Stimulated activated CD8-positive, alpha-beta memory T cell treated with anti-CD3 and anti-CD28 coated beads, Interleukin-7, amount 100 ng/mL, for 48 hours (primary cell): ENCODE results near the gene NEURL1.

Experiments
- DNase-seq, 2 donors: peaks; one replicate each; pipeline ENCODE4 v3.0.0-alpha.2; 2020; ENCODE audit warnings: low read depth in 1 of 2; ENCODE audit errors: extremely low read depth in 1 of 2

NEURL1 gene

GRCh38 chr10:103545366-103545765, 51.9 kb downstream of the NEURL1 start:
- no peak for DNase-seq

- DNase-seq, result no peak
Observed at GRCh38 chr10:103545771-103546281, 52.3 kb downstream of the NEURL1 start.

DNA sequence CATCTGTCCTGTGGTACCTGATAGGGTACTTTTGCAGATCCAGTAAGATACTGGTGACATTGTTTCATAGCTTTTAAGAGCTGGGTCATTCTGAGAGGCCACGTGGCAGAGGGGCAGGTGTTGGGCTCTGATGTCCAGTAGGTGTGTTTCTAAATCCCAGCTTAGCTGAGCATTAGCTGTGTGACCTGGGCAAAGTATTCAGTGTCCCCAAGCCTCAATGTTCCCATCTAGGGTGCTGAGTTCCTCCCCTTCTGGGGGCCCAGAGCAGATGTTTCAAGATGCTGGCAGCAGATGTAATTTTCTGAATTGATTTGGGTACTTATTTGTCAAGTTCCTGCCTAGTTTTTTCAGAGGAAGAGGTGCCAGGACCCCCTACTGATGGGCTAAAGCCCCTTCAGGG, 52.9 kb downstream of the NEURL1 start:
- no peak for DNase-seq

GRCh38 chr10:103547391-103547946, 54.0 kb downstream of the NEURL1 start:
- DNase-seq, result no peak

DNA sequence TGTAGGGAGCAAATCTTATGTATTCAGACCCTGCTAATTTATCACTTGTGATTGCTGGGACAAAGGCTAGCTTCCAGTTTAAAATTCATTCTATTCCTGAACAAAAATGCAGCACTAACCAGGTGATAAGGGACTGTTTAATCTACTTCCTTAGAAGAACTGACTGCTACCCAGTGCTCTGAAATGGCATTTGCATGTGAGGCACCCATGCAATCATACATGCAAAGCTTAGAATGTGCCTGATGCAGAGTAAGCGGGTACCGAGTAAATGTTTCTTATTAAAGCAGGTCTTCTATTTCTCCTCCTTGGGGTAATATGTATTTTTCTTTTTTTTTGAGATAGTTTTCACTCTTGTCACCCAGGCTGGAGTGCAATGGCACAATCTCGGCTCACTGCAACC, 54.5 kb downstream of the NEURL1 start:
- no peak for DNase-seq

- DNase-seq, result no peak
Observed at GRCh38 chr10:103548581-103549348, 55.3 kb downstream of the NEURL1 start.

GRCh38 chr10:103549349-103549685, 55.8 kb downstream of the NEURL1 start:
- DNase-seq, result no peak

DNA sequence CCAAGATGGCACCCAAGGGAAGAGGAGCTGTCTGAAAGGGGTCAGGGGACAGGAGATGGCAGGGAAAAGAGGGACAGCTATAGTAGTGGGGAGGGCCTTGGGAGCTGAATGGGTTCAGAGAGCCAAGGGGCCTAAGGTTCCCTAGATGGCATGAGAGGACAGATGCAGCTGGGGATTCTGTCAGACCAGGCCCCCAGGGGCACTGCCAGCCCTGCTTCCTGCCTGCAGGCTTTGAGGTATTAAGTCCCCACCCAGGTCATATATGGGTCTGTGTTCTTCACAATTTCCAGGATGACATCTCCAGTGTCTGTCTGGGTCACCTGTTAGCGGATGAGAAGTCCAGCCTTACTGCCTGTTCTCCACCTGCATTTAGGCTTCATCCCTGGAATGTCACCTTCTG, 56.7 kb downstream of the NEURL1 start:
- DNase-seq, result no peak

DNA sequence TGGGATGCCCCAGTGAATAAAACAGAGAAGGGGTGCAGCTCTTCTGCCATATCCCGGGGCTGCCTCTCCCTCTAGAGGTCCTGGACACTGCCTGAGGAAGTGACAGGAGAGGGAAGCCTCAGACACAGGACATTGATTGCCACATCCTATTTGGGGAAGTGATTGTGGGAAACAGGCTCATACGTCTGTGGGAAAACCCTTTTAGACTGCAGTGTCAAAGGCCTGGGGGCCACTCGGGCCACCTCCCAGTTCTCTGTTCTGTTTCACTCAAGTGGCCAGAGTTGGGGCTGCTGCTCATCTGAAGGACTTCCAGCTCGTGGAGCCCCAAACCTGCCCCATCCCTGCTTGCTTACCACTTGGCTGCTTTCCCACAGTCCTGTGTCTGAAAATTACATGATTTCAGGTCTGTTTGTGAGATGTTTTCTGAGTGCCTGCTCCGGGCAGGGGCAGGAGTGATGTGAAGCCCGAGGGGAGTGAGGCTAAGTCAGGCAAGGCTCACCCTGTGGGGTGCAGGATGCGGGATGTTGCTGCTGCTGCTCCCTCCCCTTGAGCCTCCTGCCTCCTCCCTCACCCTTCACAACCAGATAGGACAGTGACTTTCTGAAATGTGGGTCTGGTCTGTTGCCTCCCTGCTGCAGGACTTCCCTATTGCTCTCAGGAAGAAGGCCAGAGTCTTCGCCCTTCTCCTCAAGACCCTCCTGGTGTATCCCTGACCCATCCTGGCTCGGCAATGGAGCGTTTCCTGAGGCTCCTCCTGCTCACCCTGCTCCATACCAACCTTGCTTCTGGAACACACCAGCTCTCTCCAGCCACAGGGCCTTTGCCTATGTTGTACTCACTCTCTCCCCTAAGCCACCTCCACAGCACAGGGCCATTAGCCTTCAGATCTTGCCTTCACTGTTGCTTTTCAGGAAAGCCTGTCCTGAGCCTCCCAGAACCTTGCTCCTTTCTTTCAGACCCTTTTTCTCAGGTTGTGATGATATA, 58.4 kb downstream of the NEURL1 start:
- no peak for DNase-seq

DNA sequence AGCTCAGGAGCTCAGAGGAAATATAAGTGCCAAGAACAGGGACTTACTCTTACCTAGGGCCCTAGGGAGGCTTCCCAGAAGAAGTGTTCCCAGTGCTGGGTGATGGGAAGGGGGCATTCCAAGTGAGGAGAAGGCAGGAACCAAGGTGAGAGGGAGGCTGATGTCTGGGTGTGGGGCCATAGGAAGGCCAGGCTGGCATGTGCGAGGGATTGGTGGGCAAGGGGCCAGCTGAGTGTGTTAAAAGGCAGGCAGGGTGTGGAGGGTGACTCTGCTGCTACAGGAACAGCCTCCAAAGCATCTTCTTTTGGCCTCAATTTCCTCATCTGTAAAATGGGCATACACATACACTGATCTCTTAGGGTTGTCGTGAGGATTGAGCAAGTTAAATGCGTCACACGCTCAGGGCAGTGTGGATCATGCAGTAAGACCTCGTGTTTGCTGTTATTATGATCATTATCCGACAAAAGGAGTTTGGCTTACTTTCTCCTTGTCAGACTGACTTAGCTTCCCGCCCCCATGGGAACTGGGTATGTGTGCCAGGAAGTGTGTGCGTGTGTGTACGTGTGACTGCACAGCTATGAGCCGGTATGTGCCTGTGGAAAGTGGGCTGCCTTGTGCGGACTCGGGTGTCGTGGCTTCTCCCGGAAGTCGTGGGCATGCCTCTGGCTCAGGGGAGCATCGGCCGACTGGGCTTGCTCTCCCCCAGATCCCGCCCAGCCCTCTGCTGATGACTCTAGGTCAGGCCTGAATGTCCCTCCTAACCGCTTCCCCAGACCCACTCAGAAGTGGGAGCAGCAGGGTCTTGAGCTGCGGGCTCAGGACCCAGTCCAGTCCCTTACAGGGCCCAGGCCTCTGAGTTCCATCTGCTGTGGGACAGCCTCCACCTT, 59.6 kb downstream of the NEURL1 start:
- DNase-seq, result no peak

- DNase-seq, result peak; percentile 26 to 64
Observed at GRCh38 chr10:103553743-103554487, 60.4 kb downstream of the NEURL1 start.

- DNase-seq, result no peak
Observed at GRCh38 chr10:103554488-103555324, 61.2 kb downstream of the NEURL1 start.

- no peak for DNase-seq
Observed at GRCh38 chr10:103555325-103555649, 61.8 kb downstream of the NEURL1 start.

DNA sequence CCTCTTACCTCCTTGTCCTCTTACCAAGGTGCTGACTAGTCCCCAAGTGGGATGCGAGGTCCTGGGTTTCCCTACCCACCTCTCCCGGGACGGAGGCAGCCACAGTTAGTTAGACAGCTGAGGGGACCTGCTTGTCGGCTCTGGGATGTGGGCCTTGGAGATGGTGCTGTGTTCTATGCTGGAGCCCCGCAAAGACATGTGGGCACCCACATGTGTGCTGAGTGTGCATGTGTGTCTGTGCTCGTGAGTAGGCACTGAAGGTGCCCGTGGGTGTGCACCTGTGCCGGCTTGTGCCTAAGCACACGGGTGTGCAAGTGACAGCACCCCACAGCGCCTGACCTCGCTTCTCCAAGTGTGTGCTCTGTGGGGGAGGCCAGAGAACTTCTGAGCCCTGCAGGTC, 62.2 kb downstream of the NEURL1 start:
- no peak for DNase-seq

GRCh38 chr10:103556383-103557007, 63.0 kb downstream of the NEURL1 start:
- no peak for DNase-seq

- DNase-seq, result no peak
Observed at GRCh38 chr10:103557455-103557854, 64.0 kb downstream of the NEURL1 start.

DNA sequence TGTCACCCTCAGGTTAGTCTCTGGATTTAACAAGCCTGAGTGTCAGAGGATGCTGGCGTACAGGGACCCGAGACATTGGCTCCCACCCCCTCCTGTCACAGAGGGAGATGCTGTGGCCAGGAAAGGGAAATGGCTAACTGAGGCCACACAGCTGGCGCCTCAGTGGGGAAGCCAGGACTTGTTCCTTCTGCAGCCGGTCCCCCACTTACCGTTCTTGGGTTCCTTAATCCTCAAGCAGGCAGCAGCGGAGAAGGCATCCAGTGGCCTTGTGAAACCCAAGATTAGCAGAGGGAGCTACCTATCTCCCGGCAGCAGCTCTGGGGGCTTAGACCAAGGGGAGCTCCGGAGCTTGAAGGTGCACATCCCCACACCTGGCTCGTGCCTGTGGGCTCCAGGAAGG, 65.4 kb downstream of the NEURL1 start:
- no peak for DNase-seq

DNA sequence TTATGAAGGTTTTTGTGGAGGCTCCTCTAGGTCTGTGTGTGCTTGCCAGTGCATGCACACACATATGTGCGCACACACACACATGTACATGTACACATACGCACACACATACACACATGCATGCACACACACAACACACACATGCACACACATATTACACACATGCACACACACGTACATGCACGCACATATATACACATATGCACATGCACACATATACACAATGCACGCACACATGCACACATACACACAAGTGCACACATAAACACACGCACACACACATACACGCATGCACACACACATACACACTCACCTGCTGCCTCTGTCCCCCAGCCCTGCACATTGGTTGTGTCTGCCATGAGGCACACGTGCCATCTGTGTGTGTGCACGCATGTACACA, 66.3 kb downstream of the NEURL1 start:
- DNase-seq, result no peak

DNA sequence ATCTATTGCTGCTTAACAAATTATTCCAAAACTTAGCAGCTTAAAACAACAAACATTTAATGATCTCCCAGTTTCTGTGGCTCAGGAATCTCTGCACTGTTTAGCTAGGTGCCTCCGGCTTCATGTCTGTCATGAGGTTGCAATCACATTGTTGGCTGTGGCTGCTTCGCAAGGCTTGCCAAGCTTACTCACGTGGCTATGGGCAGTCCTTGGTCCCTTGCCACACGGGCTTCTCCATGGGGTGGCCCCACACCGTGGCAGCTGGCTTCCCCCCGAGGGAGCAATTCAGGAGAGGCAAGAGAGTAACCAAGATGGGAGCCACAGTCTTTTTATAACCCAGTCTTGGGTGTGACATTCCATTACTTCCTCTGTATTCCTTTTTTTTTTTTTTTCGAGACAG, 67.4 kb downstream of the NEURL1 start:
- no peak for DNase-seq
